Peyer's patch (tissue), 4 donors: ENCODE data around the gene BCL2L1.

ENCODE experiments used
- CTCF ChIP-seq, 6 experiments: fragments of 450-650 bp in 4 of 6; fragments of 200-600 bp in 2 of 6; sonication (generic) in 1 of 6; IDR thresholded peaks; one replicate each; pipeline ENCODE4 v1.5.1; 2017 to 2019; ENCODE audit warnings: antibody characterized with exemption in 6 of 6, mild to moderate bottlenecking in 3 of 6, moderate library complexity in 1 of 6
- POLR2A ChIP-seq, 2 donors: fragments of 450-650 bp; IDR thresholded peaks; one replicate each; pipeline ENCODE4 v1.5.1; 2017; ENCODE audit warnings: antibody characterized with exemption in 2 of 2, mild to moderate bottlenecking in 2 of 2, moderate library complexity in 2 of 2

GRCh38 chr20:31615416-31615815, 107.3 kb downstream of the BCL2L1 start:
- no peak for TF ChIP-seq CTCF (IDR thresholded peaks at IDR 0.05)
- no peak for TF ChIP-seq POLR2A (IDR thresholded peaks at IDR 0.05)
